GM21528 (cell line): Measurements from ENCODE around the gene ERI3.

Experiments
- ATAC-seq: cut with Tn5 transposase; IDR thresholded peaks from one replicate; pipeline ENCODE4 v1.9.1; 2021; ENCODE audit warnings: mild to moderate bottlenecking, moderate library complexity; ENCODE audit not compliant: unreplicated experiment, low FRiP score

Gene ERI3

GRCh38 chr1:44354840-44355581, at the start of gene ERI3:
ERI3 (minus strand) TSS chr1:44355257; CDS start chr1:44355026, 231 bp downstream.
- ATAC-seq, result peak; percentile 93

- no peak for ATAC-seq
Measured at GRCh38 chr1:44401256-44402228, 46.5 kb upstream of the ERI3 start.

- ATAC-seq, result no peak
Measured at GRCh38 chr1:44390277-44390676, 35.2 kb upstream of the ERI3 start.

GRCh38 chr1:44389437-44389836, 34.4 kb upstream of the ERI3 start:
- no peak for ATAC-seq

GRCh38 chr1:44388551-44388950, 33.5 kb upstream of the ERI3 start:
- ATAC-seq, result no peak

- ATAC-seq, result no peak
Measured at GRCh38 chr1:44380666-44381177, 25.7 kb upstream of the ERI3 start.

- ATAC-seq, result no peak
Measured at GRCh38 chr1:44377925-44378784, 23.1 kb upstream of the ERI3 start.

GRCh38 chr1:44375547-44375946, 20.5 kb upstream of the ERI3 start:
- no peak for ATAC-seq

GRCh38 chr1:44371206-44371605, 16.1 kb upstream of the ERI3 start:
- no peak for ATAC-seq

- no peak for ATAC-seq
Measured at GRCh38 chr1:44368471-44369151, 13.6 kb upstream of the ERI3 start.

GRCh38 chr1:44367944-44368343, 12.9 kb upstream of the ERI3 start:
- no peak for ATAC-seq

- ATAC-seq, result no peak
Measured at GRCh38 chr1:44366371-44366975, 11.4 kb upstream of the ERI3 start.

GRCh38 chr1:44361478-44361877, 6.4 kb upstream of the ERI3 start:
- no peak for ATAC-seq

GRCh38 chr1:44359234-44359935, 4.3 kb upstream of the ERI3 start:
- ATAC-seq, result no peak

- no peak for ATAC-seq
Measured at GRCh38 chr1:44357710-44358109, 2.7 kb upstream of the ERI3 start.

GRCh38 chr1:44355582-44356305, 687 bp upstream of the ERI3 start:
- no peak for ATAC-seq

GRCh38 chr1:44354268-44354839, 703 bp downstream of the ERI3 start:
- ATAC-seq, result no peak

GRCh38 chr1:44353604-44354003, 1.5 kb downstream of the ERI3 start:
- no peak for ATAC-seq
